Inferior parietal cortex (tissue), 1 donor: ENCODE results near the gene RNF152.
A peak's percentile ranks its signal among the peaks of the same experiment; 100 is the strongest.

Experiments
- DNase-seq: peaks from one replicate; pipeline ENCODE4 v3.0.0-alpha.2; 2016; ENCODE audit errors: extremely low spot score

RNF152 gene

DNA sequence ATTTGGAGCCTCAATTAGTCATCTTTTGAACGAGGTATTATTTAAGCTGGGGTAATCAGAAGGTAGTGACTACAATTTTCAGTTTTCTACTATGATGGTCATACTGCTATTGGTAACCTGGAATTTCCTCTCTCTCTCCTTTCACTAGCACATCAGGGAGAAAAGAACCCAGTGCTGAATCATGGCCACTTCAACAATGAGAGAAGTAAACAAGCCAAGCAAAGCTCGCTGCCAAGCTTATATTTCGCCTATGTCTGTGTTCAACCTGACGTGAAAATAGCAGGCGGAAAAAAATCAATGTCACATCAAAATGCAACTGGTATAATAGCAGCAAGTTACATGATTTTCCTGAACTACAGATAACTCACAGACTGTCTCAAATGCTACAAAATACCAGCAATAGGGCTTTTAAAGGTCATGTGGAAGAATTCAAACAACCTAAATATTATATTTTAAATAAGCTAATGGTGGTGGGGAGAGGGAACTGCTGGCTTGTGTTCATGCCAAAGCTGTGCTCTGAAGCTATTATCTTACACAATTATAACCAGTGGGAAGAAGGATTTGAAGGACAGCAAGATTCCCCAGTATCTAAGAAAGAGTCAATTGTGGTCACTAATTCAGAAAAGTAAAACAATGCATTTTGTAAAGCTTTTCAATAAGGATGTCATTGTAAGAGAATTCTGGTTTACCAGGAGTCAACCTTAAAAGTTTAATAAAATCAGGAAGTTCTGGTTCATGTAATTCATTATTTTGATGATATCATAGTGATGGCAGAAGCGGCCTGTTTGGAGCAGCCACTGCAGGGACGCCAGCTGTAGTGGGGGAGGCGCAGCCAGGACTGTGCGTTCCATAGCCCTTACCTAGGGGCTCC lies 38.0 kb downstream of the RNF152 start:
- DNase-seq, result no peak

DNA sequence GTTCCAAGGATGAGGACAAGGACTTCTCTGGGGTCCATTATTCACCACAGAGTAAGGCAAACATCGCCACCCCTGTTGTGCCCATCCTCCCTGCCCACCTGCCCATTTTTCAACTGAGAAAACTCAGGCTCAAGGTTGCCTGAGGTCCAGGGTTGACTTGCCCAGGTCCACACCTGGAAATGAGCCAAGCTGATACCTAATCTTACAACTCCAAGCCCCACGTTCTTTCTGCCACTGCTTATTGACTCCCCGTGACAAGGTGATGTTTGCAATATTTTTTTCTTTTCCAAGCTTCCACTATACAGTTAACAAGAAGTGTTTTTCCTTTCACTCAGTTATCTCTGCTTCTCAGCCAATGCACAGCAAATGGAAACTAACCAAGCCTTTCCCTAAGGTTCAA lies 39.0 kb downstream of the RNF152 start:
- DNase-seq, result no peak

DNA sequence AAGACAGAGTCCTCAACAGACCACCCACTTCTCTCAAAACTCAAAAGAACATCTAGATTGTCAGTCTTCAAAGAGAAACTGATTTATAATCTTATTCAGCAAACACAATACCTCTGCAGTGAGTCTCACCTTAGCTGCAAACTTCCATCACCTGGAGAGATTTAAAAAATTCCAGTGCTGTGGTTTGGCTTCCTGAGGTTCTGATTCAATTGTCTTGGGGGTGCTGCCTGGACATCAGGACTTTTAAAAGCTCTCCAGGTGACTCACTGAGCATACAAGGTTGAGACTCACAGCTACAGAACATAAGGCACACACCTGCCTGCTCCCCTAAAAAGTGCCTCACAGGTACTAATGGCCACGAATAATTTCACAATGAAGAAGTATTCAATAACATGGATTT lies 40.3 kb downstream of the RNF152 start:
- DNase-seq, result no peak

DNA sequence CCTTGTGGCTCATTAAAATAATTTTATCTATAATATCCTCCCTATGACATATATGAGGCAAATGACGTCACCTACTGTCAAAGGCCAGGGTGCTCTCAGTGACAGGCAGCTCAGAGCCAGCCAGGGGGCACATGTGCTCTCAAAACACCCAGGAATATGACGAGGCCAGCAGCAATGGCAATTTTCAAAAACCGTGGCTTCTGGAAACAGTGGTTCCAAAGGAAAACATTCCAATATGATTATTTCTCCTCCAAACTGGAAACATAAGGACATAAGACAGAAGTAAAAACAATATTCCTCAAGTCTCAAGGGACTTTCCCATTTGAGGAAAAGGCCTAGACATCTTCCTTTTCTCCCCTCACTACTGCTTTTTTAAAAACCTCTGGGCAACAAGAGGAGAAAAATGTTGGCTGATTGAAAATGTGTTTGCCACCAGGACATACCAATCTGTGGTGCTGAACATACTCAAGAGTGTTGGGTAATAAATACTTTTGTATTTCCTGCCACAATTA lies 40.8 kb downstream of the RNF152 start:
- no peak for DNase-seq

DNA sequence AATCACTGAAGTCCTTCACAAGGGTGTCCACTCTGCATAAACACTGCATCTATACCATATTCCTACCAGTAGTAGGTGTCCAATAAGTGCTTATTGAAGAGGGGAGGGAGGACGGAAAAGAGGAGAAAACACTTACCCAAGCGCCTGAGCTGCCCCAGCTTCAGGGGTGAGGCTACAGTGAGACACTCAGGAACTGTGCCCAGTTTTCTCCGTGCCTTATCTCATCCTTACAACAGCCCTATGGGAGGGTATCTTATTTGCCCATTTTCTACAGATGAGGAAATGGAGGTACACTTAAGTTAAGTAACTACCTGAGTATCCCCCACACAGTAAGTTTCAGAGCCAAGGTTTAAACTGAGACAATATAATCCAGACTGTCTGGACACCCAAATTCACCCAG lies 41.5 kb downstream of the RNF152 start:
- no peak for DNase-seq

DNA sequence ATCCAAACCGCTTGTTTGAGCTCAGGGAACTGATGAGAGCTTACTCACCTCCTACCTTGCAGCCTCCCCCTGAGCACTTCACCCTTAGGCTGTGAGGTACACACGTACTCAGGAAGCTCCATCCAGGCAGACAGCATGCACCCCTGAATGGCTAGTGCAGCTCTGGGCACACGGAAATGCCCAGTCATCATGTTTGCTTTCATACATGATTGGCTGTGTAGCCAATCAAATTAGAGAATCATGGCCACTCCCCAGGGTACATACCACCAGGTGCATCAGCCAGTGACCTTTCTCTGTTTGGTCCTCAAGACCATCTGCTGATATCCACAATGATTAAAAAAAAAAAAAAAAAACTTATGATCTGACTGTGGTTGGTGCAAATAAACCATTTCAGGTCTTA lies 42.1 kb downstream of the RNF152 start:
- DNase-seq, result no peak

DNA sequence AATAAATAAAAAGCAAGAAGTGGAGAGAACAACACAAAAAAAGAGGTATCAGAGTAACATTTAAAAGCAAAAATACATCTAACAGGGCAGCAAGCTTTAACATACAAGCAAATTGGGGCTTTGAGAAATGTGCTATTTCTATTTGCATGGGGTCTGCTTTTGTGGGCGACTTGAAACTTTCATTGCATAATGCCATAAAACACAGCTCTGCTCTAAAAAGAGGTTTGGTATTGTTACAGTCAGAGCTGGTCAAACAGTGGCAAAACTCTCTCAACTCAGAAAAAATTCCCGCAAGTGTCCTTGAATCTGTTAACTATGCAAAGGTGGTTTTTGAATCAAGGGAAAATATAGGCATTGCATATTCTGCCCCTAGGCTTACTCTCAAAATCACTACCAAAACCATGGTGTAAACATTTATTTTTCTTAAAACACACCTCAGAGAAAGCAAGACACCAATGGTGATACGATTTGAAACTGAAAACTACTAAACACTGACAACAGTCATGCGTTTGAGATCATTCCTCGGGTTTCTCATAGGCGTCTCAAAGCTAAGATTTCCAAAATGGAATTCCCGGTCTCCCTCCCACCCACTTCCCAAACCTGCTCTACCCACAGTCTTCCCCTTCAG lies 45.5 kb downstream of the RNF152 start:
- DNase-seq, result no peak

DNA sequence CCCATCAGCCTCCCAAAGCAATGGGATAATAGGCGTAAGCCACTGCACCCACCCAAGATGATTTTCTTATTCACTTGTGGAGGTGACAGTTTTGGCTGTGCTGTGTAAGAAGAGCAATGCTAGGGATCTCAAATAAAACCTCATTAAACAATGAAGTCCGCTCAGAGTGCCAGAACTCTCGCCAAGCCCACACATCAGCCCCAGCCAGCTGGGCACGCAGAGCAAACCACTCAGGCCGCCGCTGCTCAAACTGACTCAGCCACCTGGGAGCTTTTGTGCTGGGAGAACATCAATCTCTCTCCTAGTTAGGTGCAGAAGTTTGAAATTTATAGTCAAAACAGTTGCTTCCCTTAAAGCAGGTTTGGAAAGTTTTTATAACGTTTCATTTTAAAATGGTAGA lies 47.6 kb downstream of the RNF152 start:
- no peak for DNase-seq

DNA sequence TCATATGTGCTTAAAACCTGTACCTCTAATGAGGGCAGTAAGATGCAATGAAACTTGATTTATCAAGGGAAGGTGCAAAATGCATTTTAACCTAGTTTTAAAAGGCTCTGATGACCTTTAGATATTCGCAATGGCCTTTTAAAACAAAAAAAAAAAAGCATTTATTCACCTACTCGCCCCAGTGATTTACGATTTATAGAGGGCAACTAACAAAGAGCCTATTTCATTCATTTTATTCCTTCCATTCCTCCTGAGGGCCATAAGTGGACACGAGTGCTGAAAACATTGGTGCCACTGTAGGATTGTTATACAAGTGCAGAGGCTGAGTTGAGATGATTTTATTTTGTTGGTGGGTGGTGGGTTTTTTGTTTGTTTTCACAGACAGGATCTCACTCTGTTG lies 48.1 kb downstream of the RNF152 start:
- DNase-seq, result no peak

DNA sequence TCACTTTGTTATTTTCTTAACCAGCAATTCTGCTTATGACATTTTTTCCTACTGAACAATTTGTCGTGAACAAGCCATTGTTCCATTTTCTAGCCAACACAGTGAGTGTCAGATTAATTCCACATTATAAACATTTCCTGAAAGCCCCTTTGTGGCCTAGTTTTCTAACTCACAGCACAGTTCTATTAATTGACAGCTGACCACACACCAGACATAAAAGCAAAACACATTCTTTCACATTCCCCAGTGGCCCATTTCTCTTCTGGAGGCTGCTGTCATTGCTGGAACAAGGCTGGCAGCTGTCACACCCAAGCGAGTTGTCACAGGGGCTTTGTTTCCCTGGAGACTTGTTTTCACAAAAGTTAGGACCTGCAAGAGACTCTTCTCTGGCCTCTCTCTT lies 50.7 kb downstream of the RNF152 start:
- DNase-seq, result peak; percentile 43

DNA sequence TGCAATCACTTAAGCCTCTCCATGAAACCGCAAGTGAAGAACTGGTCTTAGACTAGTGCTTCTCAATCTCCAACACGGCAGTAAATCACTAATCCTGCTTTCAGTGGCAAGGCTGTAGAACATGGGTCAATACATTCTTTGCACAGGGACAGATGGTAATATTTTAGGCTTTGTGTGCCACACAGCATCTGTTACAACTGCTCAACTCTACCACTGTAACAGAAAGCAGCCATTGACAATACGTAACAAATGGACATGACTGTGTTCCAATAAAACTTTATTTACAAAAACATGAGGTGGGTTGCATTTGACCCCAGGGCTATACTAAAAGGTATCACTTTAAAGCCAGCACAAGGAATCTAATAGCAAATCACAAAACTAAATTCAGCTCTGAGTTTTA lies 51.1 kb downstream of the RNF152 start:
- DNase-seq, result no peak

DNA sequence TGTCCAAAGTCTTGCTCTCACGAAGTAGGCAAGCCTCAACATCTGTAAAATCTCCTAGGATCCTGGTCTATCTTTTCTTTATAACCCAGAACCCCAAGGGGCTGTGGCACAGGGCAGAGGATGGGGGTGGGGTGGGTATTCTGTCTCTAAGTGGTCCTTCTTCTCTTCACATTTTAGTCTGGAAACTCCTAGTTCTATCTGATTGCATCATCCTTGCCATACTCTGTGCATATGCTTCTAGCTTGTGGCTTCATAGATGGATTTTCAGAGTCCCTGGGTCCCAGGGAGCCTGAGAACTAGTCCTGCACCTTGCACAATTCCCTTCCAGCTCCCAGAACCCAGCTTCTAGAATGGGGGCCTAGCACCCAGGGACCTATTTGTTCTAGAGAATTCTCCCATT lies 52.5 kb downstream of the RNF152 start:
- no peak for DNase-seq

DNA sequence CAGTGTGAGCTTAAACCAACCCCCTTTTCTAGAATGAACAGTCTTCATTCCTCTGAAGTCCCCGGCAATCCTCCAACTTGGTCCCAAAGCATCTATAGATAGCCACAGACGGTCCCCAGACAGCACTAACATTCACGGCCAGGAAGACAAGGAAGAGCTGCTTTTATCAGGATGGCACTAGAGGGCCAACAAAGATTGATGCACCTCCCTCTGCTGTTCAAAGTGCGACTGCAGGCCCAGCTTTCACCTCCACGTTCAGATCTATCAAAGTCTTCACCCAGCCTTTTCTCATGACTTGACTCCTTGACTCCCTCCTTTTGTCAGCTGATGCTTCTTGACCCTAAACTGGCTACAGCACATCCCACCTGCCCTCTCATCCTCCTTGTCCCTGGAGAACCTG lies 54.3 kb downstream of the RNF152 start:
- DNase-seq, result no peak

DNA sequence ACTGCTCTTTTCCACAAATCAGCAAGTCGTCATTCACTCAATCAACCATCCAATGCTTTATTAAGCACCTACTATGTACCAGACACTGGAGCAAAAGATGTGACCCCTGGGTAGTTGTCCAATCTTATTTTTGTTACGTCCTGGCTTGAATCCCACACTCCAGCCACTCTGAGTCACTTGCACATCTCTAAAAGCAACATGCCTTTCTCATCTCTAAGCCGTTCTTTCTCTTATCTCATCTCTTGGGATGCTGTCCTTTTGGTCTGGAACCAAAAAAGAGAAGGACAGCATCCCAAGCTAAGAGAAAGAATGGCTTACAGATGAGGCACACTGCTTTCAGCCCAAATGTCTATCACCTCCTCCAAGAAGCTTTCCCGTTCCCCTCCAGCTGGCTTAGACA lies 58.8 kb downstream of the RNF152 start:
- DNase-seq, result no peak

DNA sequence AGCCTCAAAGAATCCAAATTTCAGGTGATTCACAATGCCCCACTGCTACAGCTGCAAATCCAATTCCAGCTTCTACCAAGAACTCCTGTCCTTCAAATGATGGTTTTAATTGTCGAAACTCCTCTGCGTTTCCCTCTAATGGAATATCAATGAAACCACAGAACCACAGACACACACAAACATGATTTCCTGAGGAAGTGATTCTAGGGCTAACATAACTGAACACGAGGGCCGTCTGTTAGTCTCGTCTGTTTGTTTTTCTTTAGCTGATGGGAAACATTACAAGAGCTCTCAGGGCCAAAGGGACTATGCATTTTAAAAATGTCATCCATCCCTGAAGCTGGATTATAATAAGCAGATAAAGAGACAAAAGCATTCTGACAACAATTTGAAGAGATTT lies 59.4 kb downstream of the RNF152 start:
- no peak for DNase-seq

DNA sequence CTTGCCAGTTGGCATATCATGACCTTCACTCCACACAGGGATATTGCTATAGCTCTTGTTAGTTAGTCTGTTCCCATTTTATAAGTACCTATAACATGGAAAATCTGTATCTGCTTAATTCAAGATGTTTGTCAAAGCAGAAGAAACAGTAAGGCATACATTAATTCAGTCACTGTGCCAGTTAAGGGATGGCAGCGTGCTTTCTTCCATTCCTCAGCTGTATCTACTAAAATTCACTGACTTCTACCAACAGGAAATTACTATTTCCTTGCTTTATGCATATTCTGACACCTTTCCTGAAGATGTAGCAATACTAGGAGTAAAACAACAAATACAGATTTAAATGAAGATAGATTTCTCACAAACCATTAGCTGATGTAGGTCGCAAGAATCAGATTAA lies 59.9 kb downstream of the RNF152 start:
- DNase-seq, result no peak

DNA sequence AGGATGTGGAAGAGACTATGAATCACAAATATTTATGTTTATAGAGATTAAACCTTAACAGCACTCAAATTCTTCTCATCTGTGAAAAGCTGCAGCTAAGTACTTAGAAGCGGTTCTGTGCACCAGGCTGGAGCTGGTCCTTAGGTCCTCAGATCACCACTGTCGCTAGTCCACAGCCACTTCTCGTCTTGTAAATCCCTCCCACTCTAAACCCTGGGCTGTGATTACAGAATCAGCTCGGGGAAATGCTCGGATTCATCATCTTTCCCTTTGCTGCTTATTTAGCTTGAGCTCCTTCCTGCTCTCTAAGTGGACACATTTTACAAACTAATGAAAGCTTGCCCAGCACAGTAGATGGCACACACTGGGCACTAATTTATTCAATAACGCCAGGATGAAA lies 61.7 kb downstream of the RNF152 start:
- no peak for DNase-seq

DNA sequence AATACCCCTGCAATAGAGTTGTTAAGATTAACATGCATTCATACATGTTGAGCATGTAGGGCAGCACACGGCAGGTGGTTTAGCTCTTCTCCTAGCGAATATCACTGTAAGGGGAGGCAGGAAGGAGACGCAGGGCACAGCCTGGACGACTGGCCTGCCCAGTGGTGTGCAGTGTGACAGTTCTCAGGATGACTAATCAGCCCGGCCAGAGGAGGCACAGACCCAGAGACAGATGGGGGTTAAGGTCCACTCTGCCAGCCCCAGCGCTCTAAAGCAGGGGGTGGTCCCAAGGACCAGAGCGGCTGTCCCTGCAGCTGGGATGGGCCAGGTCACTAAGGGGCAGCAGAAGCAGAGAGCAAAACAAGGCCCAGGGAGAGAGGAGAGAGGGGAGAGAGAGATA lies 63.7 kb downstream of the RNF152 start:
- DNase-seq, result no peak

DNA sequence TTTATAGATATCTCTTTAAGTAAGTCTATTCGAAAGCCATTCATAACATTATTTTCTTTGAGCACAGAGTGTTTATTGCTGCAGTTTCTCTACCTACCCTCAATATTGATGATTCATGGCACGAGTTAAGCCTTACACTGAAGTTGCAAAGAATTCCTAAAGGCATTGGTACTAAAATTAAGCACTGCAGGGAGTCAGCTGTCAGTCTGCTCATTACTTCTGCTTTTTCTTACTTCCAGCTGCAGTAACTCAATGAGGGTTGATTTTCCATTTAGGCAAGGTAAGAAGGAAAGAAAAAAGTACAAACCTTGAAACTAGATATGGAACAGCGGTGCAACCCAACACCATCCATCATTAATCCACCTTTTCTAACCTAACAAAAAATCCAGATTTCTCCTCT lies 65.2 kb downstream of the RNF152 start:
- DNase-seq, result no peak

DNA sequence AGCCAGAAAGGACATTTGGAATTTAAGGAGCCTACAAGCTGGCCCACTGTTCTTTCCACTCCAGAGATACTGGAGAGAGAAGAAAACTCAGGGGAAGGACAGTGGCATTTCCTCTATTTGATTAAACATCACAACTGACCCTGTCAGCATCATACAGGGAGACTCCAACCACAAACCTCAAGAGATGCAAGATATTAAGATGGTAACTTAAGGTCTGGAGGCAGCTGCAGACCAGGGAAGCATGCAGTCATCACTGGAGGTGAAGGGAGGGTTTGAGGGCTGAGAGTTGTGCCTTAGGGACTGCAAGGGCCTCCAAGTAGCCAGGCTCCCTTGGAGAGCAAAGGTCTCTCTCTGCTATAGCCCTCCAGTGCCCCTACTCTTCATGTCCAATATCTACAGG lies 67.4 kb downstream of the RNF152 start:
- DNase-seq, result no peak

DNA sequence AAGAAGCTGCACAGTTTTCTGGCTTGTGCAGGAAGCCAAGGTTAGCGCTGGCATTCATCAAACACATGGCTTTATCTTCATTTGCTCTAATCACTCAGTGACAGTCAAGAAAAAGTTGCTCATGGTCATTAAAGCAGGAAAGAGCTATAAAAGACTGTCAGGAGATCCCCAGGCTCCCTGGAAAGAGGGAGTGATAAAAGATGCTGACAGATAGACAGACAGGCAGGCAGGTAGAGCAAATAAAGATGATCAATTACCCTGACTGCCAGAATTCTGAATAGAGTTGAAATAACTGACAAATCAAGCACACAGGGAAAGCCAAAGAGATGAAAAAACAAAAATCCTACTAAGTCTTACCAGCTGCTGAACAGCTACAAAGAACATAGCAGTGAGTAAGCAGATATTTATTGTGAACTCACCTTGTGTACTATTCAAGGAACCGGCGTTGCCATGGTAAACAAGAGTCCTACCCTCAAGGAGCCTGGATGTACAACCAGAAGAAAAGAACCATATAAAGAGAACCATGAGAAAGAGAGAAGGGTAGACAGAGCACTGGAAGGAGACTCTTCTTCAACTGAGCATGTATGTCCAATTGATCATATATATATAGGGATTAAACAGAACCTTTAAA lies 68.0 kb downstream of the RNF152 start:
- DNase-seq, result no peak

DNA sequence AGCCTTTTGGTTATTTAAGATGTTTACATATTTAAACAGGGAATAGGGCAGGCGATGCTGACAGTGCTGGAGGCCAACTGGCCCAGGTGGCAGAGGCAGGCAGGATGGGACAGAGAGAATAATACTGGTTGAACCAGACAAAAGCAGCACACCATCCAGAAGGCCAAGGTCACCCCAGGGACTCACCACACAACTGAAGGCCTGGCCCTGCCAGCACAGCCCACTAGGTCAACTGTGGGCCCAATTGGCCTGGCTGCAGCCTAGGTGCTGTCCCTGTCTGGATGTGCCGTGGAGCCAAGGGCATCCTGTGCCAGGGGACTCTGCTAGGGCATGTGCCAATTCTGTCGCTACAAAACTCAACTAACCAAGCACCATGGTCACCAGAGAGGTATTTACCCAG lies 69.2 kb downstream of the RNF152 start:
- no peak for DNase-seq

DNA sequence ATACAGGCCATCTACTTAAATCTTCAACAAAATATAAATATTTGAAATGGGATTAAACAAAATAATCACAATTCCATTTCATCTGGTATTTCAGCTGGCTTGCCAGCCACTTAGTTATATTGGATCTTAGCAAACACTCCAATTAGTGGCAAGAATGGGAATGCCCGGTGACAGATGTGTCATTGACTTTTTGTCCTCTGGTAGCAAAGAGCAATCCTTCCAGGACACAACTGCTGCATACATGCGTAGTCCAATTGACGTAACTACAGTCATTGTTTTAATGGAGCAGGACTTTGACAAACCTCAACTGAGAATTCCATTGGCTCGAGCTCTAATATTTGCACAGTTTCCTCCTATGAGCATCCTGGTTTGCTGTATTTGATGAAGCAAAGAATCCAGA lies 69.9 kb downstream of the RNF152 start:
- no peak for DNase-seq
